HEK293 (cell line): ENCODE data around the gene PDSS2.

Source experiments
- GLIS1 ChIP-seq: fragments of 450-650 bp; formaldehyde crosslinking; IDR thresholded peaks from 2 replicates; pipeline ENCODE4 v1.5.1; 2016; ENCODE audit warnings: missing biosample characterization, missing genetic modification characterization
- HOXA7 ChIP-seq: sonication (generic); formaldehyde crosslinking; IDR thresholded peaks from 2 replicates; pipeline ENCODE4 v1.8.1; 2022; ENCODE audit warnings: missing genetic modification reagents, borderline replicate concordance
- KLF10 ChIP-seq: fragments of 450-650 bp; IDR thresholded peaks from 2 replicates; pipeline ENCODE4 v1.5.1; 2018; ENCODE audit warnings: missing biosample characterization, mild to moderate bottlenecking, missing genetic modification characterization
- KLF8 ChIP-seq: fragments of 450-650 bp; formaldehyde crosslinking; IDR thresholded peaks from 2 replicates; pipeline ENCODE4 v1.5.1; 2016; ENCODE audit warnings: missing biosample characterization, missing genetic modification characterization
- KLF9 ChIP-seq: fragments of 450-650 bp; formaldehyde crosslinking; IDR thresholded peaks from 2 replicates; pipeline ENCODE4 v1.5.1; 2016; ENCODE audit warnings: missing biosample characterization, missing genetic modification characterization, low read depth
- SALL2 ChIP-seq: fragments of 450-650 bp; formaldehyde crosslinking; IDR thresholded peaks from 2 replicates; pipeline ENCODE4 v1.5.0; 2017; ENCODE audit warnings: missing biosample characterization, mild to moderate bottlenecking, missing genetic modification characterization, borderline replicate concordance
- YY2 ChIP-seq: fragments of 450-650 bp; formaldehyde crosslinking; IDR thresholded peaks from 2 replicates; pipeline ENCODE4 v1.5.1; 2016; ENCODE audit warnings: missing biosample characterization, missing genetic modification characterization
- ZBTB1 ChIP-seq: fragments of 450-650 bp; formaldehyde crosslinking; IDR thresholded peaks from 2 replicates; pipeline ENCODE4 v1.5.1; 2016; ENCODE audit warnings: missing biosample characterization, missing genetic modification characterization
- ZBTB48 ChIP-seq: fragments of 450-650 bp; formaldehyde crosslinking; IDR thresholded peaks from 2 replicates; pipeline ENCODE4 v1.5.1; 2016; ENCODE audit warnings: missing biosample characterization, missing genetic modification characterization
- ZFP37 ChIP-seq: fragments of 450-650 bp; formaldehyde crosslinking; IDR thresholded peaks from 2 replicates; pipeline ENCODE4 v1.5.1; 2016; ENCODE audit warnings: missing biosample characterization, missing genetic modification characterization
- ZFP69B ChIP-seq: fragments of 450-650 bp; formaldehyde crosslinking; IDR thresholded peaks from 2 replicates; pipeline ENCODE4 v1.5.1; 2016; ENCODE audit warnings: missing biosample characterization, missing genetic modification characterization
- ZNF10 ChIP-seq: fragments of 450-650 bp; formaldehyde crosslinking; IDR thresholded peaks from 2 replicates; pipeline ENCODE4 v1.5.1; 2017; ENCODE audit warnings: missing biosample characterization, missing genetic modification characterization
- ZNF121 ChIP-seq: fragments of 450-650 bp; formaldehyde crosslinking; IDR thresholded peaks from 2 replicates; pipeline ENCODE4 v1.5.1; 2016; ENCODE audit warnings: missing biosample characterization, missing genetic modification characterization
- ZNF175 ChIP-seq: fragments of 450-650 bp; formaldehyde crosslinking; IDR thresholded peaks from 2 replicates; pipeline ENCODE4 v1.5.1; 2016; ENCODE audit warnings: missing biosample characterization, missing genetic modification characterization
- ZNF521 ChIP-seq: fragments of 450-650 bp; formaldehyde crosslinking; IDR thresholded peaks from 2 replicates; pipeline ENCODE4 v1.5.1; 2017; ENCODE audit warnings: missing biosample characterization, mild to moderate bottlenecking, missing genetic modification characterization
- ZNF629 ChIP-seq: fragments of 450-650 bp; formaldehyde crosslinking; IDR thresholded peaks from 2 replicates; pipeline ENCODE4 v1.5.1; 2017; ENCODE audit warnings: missing biosample characterization, missing genetic modification characterization
- ZNF701 ChIP-seq: fragments of 450-650 bp; formaldehyde crosslinking; IDR thresholded peaks from 2 replicates; pipeline ENCODE4 v1.5.1; 2016; ENCODE audit warnings: missing biosample characterization, missing genetic modification characterization
- ZNF747 ChIP-seq: fragments of 450-650 bp; formaldehyde crosslinking; IDR thresholded peaks from 2 replicates; pipeline ENCODE4 v1.5.1; 2016; ENCODE audit warnings: missing biosample characterization, missing genetic modification characterization
- ZNF792 ChIP-seq: fragments of 450-650 bp; formaldehyde crosslinking; IDR thresholded peaks from 2 replicates; pipeline ENCODE4 v1.5.1; 2016; ENCODE audit warnings: missing biosample characterization, missing genetic modification characterization
- TF ChIP-seq, protein P1 (sequence below): fragments of 450-650 bp; formaldehyde crosslinking; IDR thresholded peaks from 2 replicates; pipeline ENCODE4 v1.5.1; 2016; ENCODE audit warnings: missing biosample characterization, missing genetic modification characterization
- TF ChIP-seq, protein P2 (sequence below): fragments of 450-650 bp; formaldehyde crosslinking; IDR thresholded peaks from 2 replicates; pipeline ENCODE4 v1.5.1; 2016; ENCODE audit warnings: missing biosample characterization, missing genetic modification characterization
- TF ChIP-seq, protein P3 (sequence below): fragments of 450-650 bp; formaldehyde crosslinking; IDR thresholded peaks from 2 replicates; pipeline ENCODE4 v1.5.1; 2017; ENCODE audit warnings: missing biosample characterization, mild to moderate bottlenecking, missing genetic modification characterization, moderate library complexity
- TF ChIP-seq, protein P4 (sequence below): fragments of 450-650 bp; formaldehyde crosslinking; IDR thresholded peaks from 2 replicates; pipeline ENCODE4 v1.5.1; 2017; ENCODE audit warnings: missing biosample characterization, missing genetic modification characterization
- TF ChIP-seq, protein P5 (sequence below): fragments of 450-650 bp; formaldehyde crosslinking; IDR thresholded peaks from 2 replicates; pipeline ENCODE4; 2016; ENCODE audit warnings: missing biosample characterization, missing genetic modification characterization
- TF ChIP-seq, protein P6 (sequence below): fragments of 450-650 bp; formaldehyde crosslinking; IDR thresholded peaks from 2 replicates; pipeline ENCODE4 v1.5.1; 2016; ENCODE audit warnings: missing biosample characterization, missing genetic modification characterization, low read depth
- TF ChIP-seq, protein P7 (sequence below): sonication (generic); formaldehyde crosslinking; IDR thresholded peaks from 2 replicates; pipeline ENCODE4 v1.8.1; 2022; ENCODE audit warnings: mild to moderate bottlenecking, moderate library complexity, missing genetic modification reagents

PDSS2 gene

DNA sequence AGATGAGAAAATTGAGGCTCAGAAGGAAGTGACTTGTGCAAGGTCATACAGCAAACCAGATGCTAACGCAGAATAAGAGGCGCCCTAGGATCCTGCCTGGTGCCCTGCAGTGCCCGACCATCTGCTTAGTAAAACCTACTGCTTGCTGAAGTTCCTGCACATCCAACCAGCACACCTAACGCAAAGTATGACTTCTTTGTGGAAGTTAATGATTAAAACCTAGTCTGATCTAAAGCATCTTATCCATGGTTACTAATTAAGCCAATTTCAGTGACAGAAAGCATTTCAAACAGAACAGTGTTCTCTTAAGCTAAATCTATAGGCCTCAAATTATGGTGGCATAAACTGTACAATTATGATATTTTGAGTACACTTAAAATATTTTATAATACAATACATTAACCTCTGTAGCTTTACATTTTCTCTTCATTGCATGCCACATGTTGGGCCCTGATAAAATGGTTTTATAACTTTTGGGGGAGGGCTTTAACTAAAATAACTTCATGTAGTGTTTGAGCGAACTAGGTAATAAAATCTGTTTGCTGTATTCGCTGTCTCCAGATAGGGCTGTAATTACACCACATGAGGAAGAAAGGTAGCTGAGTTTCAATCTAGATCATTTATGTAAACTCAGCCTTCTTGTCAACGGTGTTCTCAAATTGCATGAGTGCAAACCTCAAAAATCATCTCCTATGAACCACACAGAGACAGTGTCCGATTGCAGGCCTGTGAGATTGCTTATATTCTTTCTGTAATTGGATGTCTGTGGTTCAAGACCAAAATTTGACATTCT lies 306.5 kb downstream of the PDSS2 start (continued):
- TF ChIP-seq, protein P1, sequence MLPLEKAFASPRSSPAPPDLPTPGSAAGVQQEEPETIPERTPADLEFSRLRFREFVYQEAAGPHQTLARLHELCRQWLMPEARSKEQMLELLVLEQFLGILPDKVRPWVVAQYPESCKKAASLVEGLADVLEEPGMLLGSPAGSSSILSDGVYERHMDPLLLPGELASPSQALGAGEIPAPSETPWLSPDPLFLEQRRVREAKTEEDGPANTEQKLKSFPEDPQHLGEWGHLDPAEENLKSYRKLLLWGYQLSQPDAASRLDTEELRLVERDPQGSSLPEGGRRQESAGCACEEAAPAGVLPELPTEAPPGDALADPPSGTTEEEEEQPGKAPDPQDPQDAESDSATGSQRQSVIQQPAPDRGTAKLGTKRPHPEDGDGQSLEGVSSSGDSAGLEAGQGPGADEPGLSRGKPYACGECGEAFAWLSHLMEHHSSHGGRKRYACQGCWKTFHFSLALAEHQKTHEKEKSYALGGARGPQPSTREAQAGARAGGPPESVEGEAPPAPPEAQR (tag by site-specific recombination) = no peak
- no peak for TF ChIP-seq ZNF701 (tag by site-specific recombination)
- TF ChIP-seq ZNF521 = no peak
- no peak for TF ChIP-seq ZBTB48 (tag by site-specific recombination)
- TF ChIP-seq ZNF121 (tag by site-specific recombination) = no peak
- TF ChIP-seq, protein P2, sequence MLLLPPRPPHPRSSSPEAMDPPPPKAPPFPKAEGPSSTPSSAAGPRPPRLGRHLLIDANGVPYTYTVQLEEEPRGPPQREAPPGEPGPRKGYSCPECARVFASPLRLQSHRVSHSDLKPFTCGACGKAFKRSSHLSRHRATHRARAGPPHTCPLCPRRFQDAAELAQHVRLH (tag by site-specific recombination) = peak; percentile 59; the same call in 1 of the 2 replicates
- no peak for TF ChIP-seq YY2
- TF ChIP-seq ZNF10 (tag by site-specific recombination) = no peak
- TF ChIP-seq, protein P3, sequence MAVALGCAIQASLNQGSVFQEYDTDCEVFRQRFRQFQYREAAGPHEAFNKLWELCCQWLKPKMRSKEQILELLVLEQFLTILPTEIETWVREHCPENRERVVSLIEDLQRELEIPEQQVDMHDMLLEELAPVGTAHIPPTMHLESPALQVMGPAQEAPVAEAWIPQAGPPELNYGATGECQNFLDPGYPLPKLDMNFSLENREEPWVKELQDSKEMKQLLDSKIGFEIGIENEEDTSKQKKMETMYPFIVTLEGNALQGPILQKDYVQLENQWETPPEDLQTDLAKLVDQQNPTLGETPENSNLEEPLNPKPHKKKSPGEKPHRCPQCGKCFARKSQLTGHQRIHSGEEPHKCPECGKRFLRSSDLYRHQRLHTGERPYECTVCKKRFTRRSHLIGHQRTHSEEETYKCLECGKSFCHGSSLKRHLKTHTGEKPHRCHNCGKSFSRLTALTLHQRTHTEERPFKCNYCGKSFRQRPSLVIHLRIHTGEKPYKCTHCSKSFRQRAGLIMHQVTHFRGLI = no peak
- TF ChIP-seq, protein P4, sequence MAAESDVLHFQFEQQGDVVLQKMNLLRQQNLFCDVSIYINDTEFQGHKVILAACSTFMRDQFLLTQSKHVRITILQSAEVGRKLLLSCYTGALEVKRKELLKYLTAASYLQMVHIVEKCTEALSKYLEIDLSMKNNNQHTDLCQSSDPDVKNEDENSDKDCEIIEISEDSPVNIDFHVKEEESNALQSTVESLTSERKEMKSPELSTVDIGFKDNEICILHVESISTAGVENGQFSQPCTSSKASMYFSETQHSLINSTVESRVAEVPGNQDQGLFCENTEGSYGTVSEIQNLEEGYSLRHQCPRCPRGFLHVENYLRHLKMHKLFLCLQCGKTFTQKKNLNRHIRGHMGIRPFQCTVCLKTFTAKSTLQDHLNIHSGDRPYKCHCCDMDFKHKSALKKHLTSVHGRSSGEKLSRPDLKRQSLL (tag by site-specific recombination) = no peak
- TF ChIP-seq KLF8 (tag by site-specific recombination) = 0 out of 2 replicates have a peak, but pooled peaks have one; percentile 33
- no peak for TF ChIP-seq ZFP37
- no peak for TF ChIP-seq ZNF175 (tag by site-specific recombination)
- TF ChIP-seq KLF10 (tag by site-specific recombination) = no peak
- no peak for TF ChIP-seq SALL2 (tag by site-specific recombination)
- TF ChIP-seq ZFP69B (tag by site-specific recombination) = no peak
- no peak for TF ChIP-seq ZBTB1 (tag by site-specific recombination)
- no peak for TF ChIP-seq KLF9 (tag by site-specific recombination)
- no peak for TF ChIP-seq ZNF792
- TF ChIP-seq HOXA7 (CRISPR knock-in tag) = no peak
- TF ChIP-seq, protein P5, sequence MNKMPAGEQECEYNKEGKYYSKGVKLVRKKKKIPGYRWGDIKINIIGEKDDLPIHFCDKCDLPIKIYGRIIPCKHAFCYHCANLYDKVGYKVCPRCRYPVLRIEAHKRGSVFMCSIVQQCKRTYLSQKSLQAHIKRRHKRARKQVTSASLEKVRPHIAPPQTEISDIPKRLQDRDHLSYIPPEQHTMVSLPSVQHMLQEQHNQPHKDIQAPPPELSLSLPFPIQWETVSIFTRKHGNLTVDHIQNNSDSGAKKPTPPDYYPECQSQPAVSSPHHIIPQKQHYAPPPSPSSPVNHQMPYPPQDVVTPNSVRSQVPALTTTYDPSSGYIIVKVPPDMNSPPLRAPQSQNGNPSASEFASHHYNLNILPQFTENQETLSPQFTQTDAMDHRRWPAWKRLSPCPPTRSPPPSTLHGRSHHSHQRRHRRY (tag by site-specific recombination) = no peak
- TF ChIP-seq, protein P6, sequence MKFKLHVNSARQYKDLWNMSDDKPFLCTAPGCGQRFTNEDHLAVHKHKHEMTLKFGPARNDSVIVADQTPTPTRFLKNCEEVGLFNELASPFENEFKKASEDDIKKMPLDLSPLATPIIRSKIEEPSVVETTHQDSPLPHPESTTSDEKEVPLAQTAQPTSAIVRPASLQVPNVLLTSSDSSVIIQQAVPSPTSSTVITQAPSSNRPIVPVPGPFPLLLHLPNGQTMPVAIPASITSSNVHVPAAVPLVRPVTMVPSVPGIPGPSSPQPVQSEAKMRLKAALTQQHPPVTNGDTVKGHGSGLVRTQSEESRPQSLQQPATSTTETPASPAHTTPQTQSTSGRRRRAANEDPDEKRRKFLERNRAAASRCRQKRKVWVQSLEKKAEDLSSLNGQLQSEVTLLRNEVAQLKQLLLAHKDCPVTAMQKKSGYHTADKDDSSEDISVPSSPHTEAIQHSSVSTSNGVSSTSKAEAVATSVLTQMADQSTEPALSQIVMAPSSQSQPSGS (tag by site-specific recombination) = no peak
- TF ChIP-seq ZNF629 (tag by site-specific recombination) = 0 out of 2 replicates have a peak, but pooled peaks have one; percentile 9
- no peak for TF ChIP-seq ZNF747 (tag by site-specific recombination)
- TF ChIP-seq GLIS1 = peak; percentile 14; the same call in 1 of the 2 replicates
- TF ChIP-seq, protein P7, sequence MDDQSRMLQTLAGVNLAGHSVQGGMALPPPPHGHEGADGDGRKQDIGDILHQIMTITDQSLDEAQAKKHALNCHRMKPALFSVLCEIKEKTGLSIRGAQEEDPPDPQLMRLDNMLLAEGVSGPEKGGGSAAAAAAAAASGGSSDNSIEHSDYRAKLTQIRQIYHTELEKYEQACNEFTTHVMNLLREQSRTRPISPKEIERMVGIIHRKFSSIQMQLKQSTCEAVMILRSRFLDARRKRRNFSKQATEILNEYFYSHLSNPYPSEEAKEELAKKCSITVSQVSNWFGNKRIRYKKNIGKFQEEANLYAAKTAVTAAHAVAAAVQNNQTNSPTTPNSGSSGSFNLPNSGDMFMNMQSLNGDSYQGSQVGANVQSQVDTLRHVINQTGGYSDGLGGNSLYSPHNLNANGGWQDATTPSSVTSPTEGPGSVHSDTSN = no peak
